ENCODE measurements around the gene PSMB11.

GRCh38 chr14:23054000-23054811, 12.2 kb downstream of the PSMB11 start:
- TF ChIP-seq CTCF (IDR thresholded peaks at IDR 0.05) (no peak), POLR2A (IDR thresholded peaks at IDR 0.05) (no peak)
